Hepatocyte (in vitro differentiated cells): Measurements from ENCODE around the gene CIAO3. TPM values are rescaled to one million over a fixed set of nuclear protein-coding genes. Genes with fewer than 3 reads are reported as not detected.

ENCODE experiments used
- DNase-seq: peaks from one replicate; pipeline ENCODE4 v3.0.0-alpha.2; 2016; ENCODE audit warnings: low spot score
- H2AFZ ChIP-seq: fragments of 200-600 bp; sonication (generic); 2 replicates; pipeline ENCODE4 v1.6.0; 2016; ENCODE audit warnings: antibody characterized with exemption, mild to moderate bottlenecking
- H3K27ac ChIP-seq: fragments of 200-600 bp; sonication (generic); 2 replicates; pipeline ENCODE4 v1.5.1; 2016; ENCODE audit warnings: mild to moderate bottlenecking
- H3K27me3 ChIP-seq: fragments of 200-600 bp; sonication (generic); 2 replicates; pipeline ENCODE4 v1.6.1; 2016
- H3K36me3 ChIP-seq: fragments of 200-600 bp; sonication (generic); replicated peaks from 2 replicates; pipeline ENCODE4 v1.5.1; 2016; ENCODE audit warnings: low read depth; ENCODE audit not compliant: insufficient read depth
- H3K4me1 ChIP-seq: fragments of 200-600 bp; sonication (generic); 2 replicates; pipeline ENCODE4 v1.5.1; 2016; ENCODE audit warnings: mild to moderate bottlenecking, moderate library complexity; ENCODE audit not compliant: insufficient read depth
- H3K4me2 ChIP-seq: fragments of 200-600 bp; sonication (generic); 2 replicates; pipeline ENCODE4 v1.6.0; 2016
- H3K4me3 ChIP-seq: fragments of 200-600 bp; sonication (generic); 2 replicates; pipeline ENCODE4 v1.5.1; 2016; ENCODE audit warnings: mild to moderate bottlenecking
- H3K79me2 ChIP-seq: fragments of 200-600 bp; sonication (generic); 2 replicates; pipeline ENCODE4 v1.6.0; 2017; ENCODE audit warnings: mild to moderate bottlenecking
- H3K9me2 ChIP-seq: fragments of 200-600 bp; sonication (generic); replicated peaks from 2 replicates; pipeline ENCODE4 v1.6.0; 2017; ENCODE audit warnings: mild to moderate bottlenecking; ENCODE audit not compliant: insufficient read depth
- H3K9me3 ChIP-seq: fragments of 200-600 bp; sonication (generic); 2 replicates; pipeline ENCODE4 v1.5.1; 2016; ENCODE audit warnings: low read depth, mild to moderate bottlenecking
- H4K20me1 ChIP-seq: fragments of 200-600 bp; sonication (generic); 2 replicates; pipeline ENCODE4 v1.6.0; 2016; ENCODE audit warnings: mild to moderate bottlenecking; ENCODE audit not compliant: insufficient read depth, poor library complexity, severe bottlenecking
- EZH2 ChIP-seq: fragments of 200-600 bp; sonication (generic); IDR thresholded peaks from 2 replicates; pipeline ENCODE4 v1.6.1; 2016; ENCODE audit warnings: antibody characterized with exemption, mild to moderate bottlenecking, borderline replicate concordance
- EZH2phosphoT487 ChIP-seq: fragments of 200-600 bp; sonication (generic); IDR thresholded peaks from one replicate; pipeline ENCODE4 v1.6.1; 2018; ENCODE audit warnings: antibody characterized with exemption, mild to moderate bottlenecking, low read depth, moderate library complexity; ENCODE audit not compliant: unreplicated experiment, severe bottlenecking
- WGBS: methylation state at CpG from one replicate; pipeline ENCODE4 v1.1.6; 2016; ENCODE audit warnings: low lambda C conversion rate; ENCODE audit errors: missing lambda C conversion rate; 5-methylcytosine and 5-hydroxymethylcytosine counted together
- polyA plus RNA-seq: library from polyadenylated mRNA; unstranded; fragments of >200 nt; fragmentation: Nextera tagmentation; extraction: Ambion mirVana; gene quantifications from 2 replicates; pipeline ENCODE4 v1.2.1, GENCODE V29; 2016
- total RNA-seq: library from RNA; depleted of rRNA; stranded (reverse); fragments of >200 nt; gene quantifications from 2 replicates; pipeline ENCODE4 v1.2.3, GENCODE V29; 2014
- TF ChIP-seq, protein P1 (sequence below): fragments of 200-600 bp; sonication (generic); IDR thresholded peaks from 2 replicates; pipeline ENCODE4 v1.5.1; 2016; ENCODE audit warnings: antibody characterized with exemption, mild to moderate bottlenecking; ENCODE audit not compliant: poor library complexity

Gene CIAO3
- total and polyA plus RNA-seq, 2 experiments from 2014 or later = 39.0 to 42.8 TPM

DNA sequence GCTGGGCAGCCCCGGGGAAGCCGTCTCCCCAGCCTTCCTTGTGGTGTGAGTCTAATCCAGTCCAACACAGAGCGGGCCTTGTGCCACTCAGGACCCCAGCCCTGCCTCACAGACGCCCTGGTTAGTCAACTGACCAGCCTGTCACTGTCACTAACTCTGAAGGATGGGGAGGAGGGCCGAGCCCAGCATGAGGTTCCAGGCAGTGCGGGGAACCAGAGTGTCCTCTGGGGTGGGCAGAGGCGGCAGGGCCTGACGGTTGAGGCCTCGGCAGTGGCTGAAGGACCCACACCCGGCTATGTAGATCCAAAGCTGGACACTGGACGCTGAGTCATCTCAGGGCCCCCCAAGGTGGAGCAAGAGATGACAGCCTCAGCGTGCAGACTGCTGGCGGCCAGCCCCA lies 38.8 kb upstream of the CIAO3 start:
- H3K27me3 ChIP-seq = no peaks in the 10 kb centered on the region

GRCh38 chr16:778909-779527 lies 38.2 kb upstream of the CIAO3 start:
- Histone ChIP-seq H3K9me2 (no peaks in the 10 kb centered on the region), H3K4me3 (no peak overlapping the region), H3K79me2 (no peaks in the 10 kb centered on the region), H3K27me3 (no peaks in the 10 kb centered on the region), H3K36me3 (no peaks in the 10 kb centered on the region), H3K9me3 (no peaks in the 10 kb centered on the region), H3K4me1 (no peaks in the 10 kb centered on the region), H2AFZ (no peak overlapping the region), H3K27ac (no peak overlapping the region), H3K4me2 (no peak overlapping the region), H4K20me1 (no peaks in the 10 kb centered on the region)
- WGBS = 80% methylated on average over 6 of the region's 6 CpGs
- TF ChIP-seq EZH2 = no peak
- DNase-seq = no peak

More for the DNA sequence above, 38.8 kb upstream of the CIAO3 start:
- Histone ChIP-seq H2AFZ (no peak overlapping the region), H3K4me3 (no peak overlapping the region), H3K27ac (no peak overlapping the region), H3K79me2 (no peaks in the 10 kb centered on the region), H3K9me2 (no peaks in the 10 kb centered on the region), H3K4me2 (no peak overlapping the region), H4K20me1 (no peaks in the 10 kb centered on the region), H3K4me1 (no peaks in the 10 kb centered on the region), H3K9me3 (no peaks in the 10 kb centered on the region), H3K36me3 (no peaks in the 10 kb centered on the region)
- DNase-seq = no peak
- TF ChIP-seq, protein P1, sequence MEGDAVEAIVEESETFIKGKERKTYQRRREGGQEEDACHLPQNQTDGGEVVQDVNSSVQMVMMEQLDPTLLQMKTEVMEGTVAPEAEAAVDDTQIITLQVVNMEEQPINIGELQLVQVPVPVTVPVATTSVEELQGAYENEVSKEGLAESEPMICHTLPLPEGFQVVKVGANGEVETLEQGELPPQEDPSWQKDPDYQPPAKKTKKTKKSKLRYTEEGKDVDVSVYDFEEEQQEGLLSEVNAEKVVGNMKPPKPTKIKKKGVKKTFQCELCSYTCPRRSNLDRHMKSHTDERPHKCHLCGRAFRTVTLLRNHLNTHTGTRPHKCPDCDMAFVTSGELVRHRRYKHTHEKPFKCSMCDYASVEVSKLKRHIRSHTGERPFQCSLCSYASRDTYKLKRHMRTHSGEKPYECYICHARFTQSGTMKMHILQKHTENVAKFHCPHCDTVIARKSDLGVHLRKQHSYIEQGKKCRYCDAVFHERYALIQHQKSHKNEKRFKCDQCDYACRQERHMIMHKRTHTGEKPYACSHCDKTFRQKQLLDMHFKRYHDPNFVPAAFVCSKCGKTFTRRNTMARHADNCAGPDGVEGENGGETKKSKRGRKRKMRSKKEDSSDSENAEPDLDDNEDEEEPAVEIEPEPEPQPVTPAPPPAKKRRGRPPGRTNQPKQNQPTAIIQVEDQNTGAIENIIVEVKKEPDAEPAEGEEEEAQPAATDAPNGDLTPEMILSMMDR = no peak
- no peak for TF ChIP-seq EZH2
- no peak for TF ChIP-seq EZH2phosphoT487
- WGBS = 82% methylated on average over 9 of the region's 13 CpGs

DNA sequence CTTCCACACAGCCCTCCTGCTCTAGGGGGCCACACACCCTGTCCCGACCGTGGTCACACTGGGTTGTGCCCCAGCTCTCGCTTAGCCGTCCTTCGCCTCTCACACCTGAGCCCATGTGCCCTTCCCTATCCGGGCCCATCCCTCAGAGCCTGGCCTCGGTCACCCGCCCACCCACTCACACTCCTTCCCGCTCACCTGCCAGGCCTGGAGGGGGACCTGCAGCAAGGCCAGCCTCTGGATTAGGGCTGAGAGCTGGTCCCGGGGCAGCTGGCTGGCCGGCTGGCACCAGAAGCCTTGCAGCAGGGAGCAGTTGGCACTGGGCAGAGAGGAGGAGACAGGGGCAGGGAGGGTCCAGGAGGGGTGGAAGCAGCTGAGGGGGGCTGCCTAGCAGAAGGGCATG lies 37.6 kb upstream of the CIAO3 start:
- no peak for DNase-seq
- Histone ChIP-seq H3K4me2 (no peak overlapping the region), H3K27ac (no peak overlapping the region), H3K4me3 (no peak overlapping the region), H3K9me3 (no peaks in the 10 kb centered on the region), H3K27me3 (no peaks in the 10 kb centered on the region), H3K4me1 (no peaks in the 10 kb centered on the region), H4K20me1 (no peaks in the 10 kb centered on the region), H3K36me3 (no peaks in the 10 kb centered on the region), H3K79me2 (no peaks in the 10 kb centered on the region), H3K9me2 (no peaks in the 10 kb centered on the region), H2AFZ (no peak overlapping the region)
- 83% methylated on average over 11 of the region's 11 CpGs for whole genome bisulfite sequencing
- TF ChIP-seq EZH2 = no peak
- TF ChIP-seq, protein P1 = no peak
- TF ChIP-seq EZH2phosphoT487 = no peak

GRCh38 chr16:777826-778225 lies 37.0 kb upstream of the CIAO3 start:
- TF ChIP-seq EZH2phosphoT487 = no peak
- TF ChIP-seq EZH2 = no peak
- TF ChIP-seq, protein P1 = no peak
- Histone ChIP-seq H3K4me3 (no peak overlapping the region), H3K9me2 (no peaks in the 10 kb centered on the region), H3K9me3 (no peaks in the 10 kb centered on the region), H3K4me2 (no peak overlapping the region), H3K27ac (no peak overlapping the region), H3K36me3 (no peaks in the 10 kb centered on the region), H3K27me3 (no peaks in the 10 kb centered on the region), H2AFZ (no peak overlapping the region), H3K4me1 (no peaks in the 10 kb centered on the region), H4K20me1 (no peaks in the 10 kb centered on the region), H3K79me2 (no peaks in the 10 kb centered on the region)
- DNase-seq = no peak
- 43% methylated on average over 15 of the region's 16 CpGs for WGBS
